Neural progenitor cell (in vitro differentiated cells): ENCODE results near the gene TBL2. TPM values are rescaled to one million over a fixed set of nuclear protein-coding genes. Genes with fewer than 3 reads are reported as not detected.
"Not testable (repeated sequence)": the region's sequence is repeated elsewhere in the genome, so short reads cannot be mapped to it uniquely, and the experiment has no call there.

Source experiments
- DNase-seq: peaks from one replicate; pipeline ENCODE4 v3.0.0-alpha.2; 2016; ENCODE audit warnings: low spot score
- H2AFZ ChIP-seq: fragments of 200-600 bp; sonication (generic); replicated peaks from 2 replicates; pipeline ENCODE4 v1.6.1; 2016; ENCODE audit warnings: antibody characterized with exemption
- H3F3A ChIP-seq: fragments of 200-600 bp; sonication (generic); 2 replicates; pipeline ENCODE4 v1.6.1; 2016; ENCODE audit warnings: antibody characterized with exemption, low read depth
- H3K27ac ChIP-seq: fragments of 200-600 bp; sonication (generic); 2 replicates; pipeline ENCODE4 v1.5.1; 2016; ENCODE audit warnings: mild to moderate bottlenecking
- H3K27me3 ChIP-seq: fragments of 200-600 bp; sonication (generic); 2 replicates; pipeline ENCODE4 v1.6.1; 2016; ENCODE audit warnings: mild to moderate bottlenecking, moderate library complexity
- H3K36me3 ChIP-seq: fragments of 200-600 bp; sonication (generic); 2 replicates; pipeline ENCODE4 v1.5.1; 2016
- H3K4me1 ChIP-seq: fragments of 200-600 bp; sonication (generic); 2 replicates; pipeline ENCODE4 v1.6.1; 2016; ENCODE audit warnings: mixed run types
- H3K4me2 ChIP-seq: fragments of 200-600 bp; sonication (generic); 2 replicates; pipeline ENCODE4 v1.6.1; 2016
- H3K4me3 ChIP-seq: fragments of 200-600 bp; sonication (generic); 2 replicates; pipeline ENCODE4 v1.5.1; 2016
- H3K79me2 ChIP-seq: fragments of 200-600 bp; sonication (generic); 2 replicates; pipeline ENCODE4 v1.6.1; 2016; ENCODE audit warnings: low read depth
- H3K9ac ChIP-seq: fragments of 200-600 bp; sonication (generic); 2 replicates; pipeline ENCODE4 v1.6.1; 2016
- H3K9me3 ChIP-seq: fragments of 200-600 bp; sonication (generic); 2 replicates; pipeline ENCODE4 v1.5.1; 2016; ENCODE audit warnings: low read depth
- H4K20me1 ChIP-seq: fragments of 200-600 bp; sonication (generic); 2 replicates; pipeline ENCODE4 v1.6.1; 2016; ENCODE audit warnings: low read depth
- H3K27ac Mint-ChIP-seq: 3 replicates; pipeline ENCODE4 v1.8.0; 2021; ENCODE audit warnings: mixed read lengths
- H3K27me3 Mint-ChIP-seq: 2 replicates; pipeline ENCODE4 v1.8.0; 2022; ENCODE audit warnings: low read depth, mild to moderate bottlenecking, inconsistent platforms, moderate library complexity, mixed read lengths; ENCODE audit not compliant: insufficient read depth
- H3K36me3 Mint-ChIP-seq: 3 replicates; pipeline ENCODE4 v1.8.0; 2021; ENCODE audit warnings: mixed read lengths
- H3K4me1 Mint-ChIP-seq: 3 replicates; pipeline ENCODE4 v1.8.0; 2021; ENCODE audit warnings: mixed read lengths
- H3K4me3 Mint-ChIP-seq: 3 replicates; pipeline ENCODE4 v1.8.0; 2021; ENCODE audit warnings: mild to moderate bottlenecking, moderate library complexity, mixed read lengths
- H3K9me3 Mint-ChIP-seq: 3 replicates; pipeline ENCODE4 v1.8.0; 2020; ENCODE audit warnings: mixed read lengths
- CTCF ChIP-seq: fragments of 200-600 bp; sonication (generic); IDR thresholded peaks from 2 replicates; pipeline ENCODE4 v1.5.1; 2017; ENCODE audit warnings: antibody characterized with exemption, mild to moderate bottlenecking
- EZH2 ChIP-seq: fragments of 200-600 bp; sonication (generic); IDR thresholded peaks from 2 replicates; pipeline ENCODE4 v1.6.1; 2017; ENCODE audit warnings: antibody characterized with exemption, mild to moderate bottlenecking, moderate library complexity
- EZH2phosphoT487 ChIP-seq: fragments of 200-600 bp; sonication (generic); IDR thresholded peaks from 2 replicates; pipeline ENCODE4 v1.6.1; 2017; ENCODE audit warnings: antibody characterized with exemption
- total RNA-seq: library from RNA; depleted of rRNA; stranded (reverse); fragments of >200 nt; gene quantifications from 2 replicates; pipeline ENCODE4 v1.2.3, GENCODE V29; 2015; ENCODE audit warnings: low replicate concordance

The TBL2 gene
- total RNA-seq, 1 donor from 2014 or later, result 29.0 TPM

GRCh38 chr7:73611017-73611555 is 32.7 kb upstream of the TBL2 start:
- H3K27ac Mint-ChIP-seq, result no peak overlapping the region
- Histone ChIP-seq H3K4me2 (no peak overlapping the region), H3K36me3 (no peaks in the 10 kb centered on the region), H3K4me3 (no peak overlapping the region), H3F3A (no peaks in the 10 kb centered on the region), H3K79me2 (no peaks in the 10 kb centered on the region), H3K9ac (no peak overlapping the region), H4K20me1 (no peaks in the 10 kb centered on the region), H3K27ac (no peak overlapping the region), H3K9me3 (no peaks in the 10 kb centered on the region), H2AFZ (no peak overlapping the region), H3K27me3 (no peaks in the 10 kb centered on the region), H3K4me1 (no peaks in the 10 kb centered on the region)
- no peak overlapping the region for H3K4me3 Mint-ChIP-seq
- H3K9me3 Mint-ChIP-seq, result no peaks in the 10 kb centered on the region
- DNase-seq, result no peak
- H3K36me3 Mint-ChIP-seq, result no peaks in the 10 kb centered on the region
- peaks cover 13% of the 10 kb centered on the region for H3K27me3 Mint-ChIP-seq
- TF ChIP-seq EZH2phosphoT487, result no peak
- no peak for TF ChIP-seq CTCF
- no peak for TF ChIP-seq EZH2
- peaks cover 12% of the 10 kb centered on the region for H3K4me1 Mint-ChIP-seq

GRCh38 chr7:73610105-73610504 is 31.7 kb upstream of the TBL2 start:
- Histone ChIP-seq H3K79me2 (no peaks in the 10 kb centered on the region), H3K4me2 (no peak overlapping the region), H3K9me3 (no peaks in the 10 kb centered on the region), H3K27ac (no peak overlapping the region), H3K36me3 (no peaks in the 10 kb centered on the region), H3K9ac (no peak overlapping the region), H3K4me1 (no peaks in the 10 kb centered on the region), H2AFZ (no peak overlapping the region), H3K27me3 (no peaks in the 10 kb centered on the region), H3F3A (no peaks in the 10 kb centered on the region), H3K4me3 (no peak overlapping the region), H4K20me1 (no peaks in the 10 kb centered on the region)
- Mint-ChIP-seq H3K9me3 (no peaks in the 10 kb centered on the region), H3K27ac (peak overlapping the region; percentile 79), H3K27me3 (peaks cover 12% of the 10 kb centered on the region), H3K36me3 (no peaks in the 10 kb centered on the region), H3K4me3 (no peak overlapping the region), H3K4me1 (peaks cover 12% of the 10 kb centered on the region)
- TF ChIP-seq EZH2phosphoT487 (no peak), EZH2 (no peak), CTCF (no peak)
- no peak for DNase-seq

- Histone ChIP-seq H3K4me2 (peak overlapping the region; percentile 89), H2AFZ (peak overlapping the region; percentile 100)
- not testable (repeated sequence) for H3K9me3 ChIP-seq, DNase-seq, H3K27me3 ChIP-seq, H3K36me3 Mint-ChIP-seq, H3K27ac ChIP-seq, H3K36me3 ChIP-seq, H3K4me3 ChIP-seq, H3K4me1 Mint-ChIP-seq, H3K9ac ChIP-seq, H4K20me1 ChIP-seq, H3K9me3 Mint-ChIP-seq, H3F3A ChIP-seq, H3K79me2 ChIP-seq, H3K27ac Mint-ChIP-seq, H3K4me1 ChIP-seq
- H3K4me3 Mint-ChIP-seq, result peak overlapping the region; percentile 70
- peaks cover 10% of the 10 kb centered on the region for H3K27me3 Mint-ChIP-seq
Observed at GRCh38 chr7:73607692-73607983, 29.3 kb upstream of the TBL2 start.

GRCh38 chr7:73606801-73607691 is 28.7 kb upstream of the TBL2 start:
- peak overlapping the region; percentile 100 for H2AFZ ChIP-seq
- H3K27ac Mint-ChIP-seq, result no peak overlapping the region
- DNase-seq, result peak; percentile 94

More at GRCh38 chr7:73606801-73607691, 28.7 kb upstream of the TBL2 start:
- H3K27ac ChIP-seq, result no peak overlapping the region
- Mint-ChIP-seq H3K36me3 (no peaks in the 10 kb centered on the region), H3K9me3 (no peaks in the 10 kb centered on the region), H3K27me3 (peaks cover 9% of the 10 kb centered on the region), H3K4me3 (peak overlapping the region; percentile 70), H3K4me1 (peaks cover 5% of the 10 kb centered on the region)
- no peak overlapping the region for H3K9ac ChIP-seq
- no peaks in the 10 kb centered on the region for H4K20me1 ChIP-seq
- no peaks in the 10 kb centered on the region for H3K79me2 ChIP-seq
- peaks cover 6% of the 10 kb centered on the region for H3K4me1 ChIP-seq
- TF ChIP-seq EZH2phosphoT487 (no peak), EZH2 (peak; percentile 38), CTCF (no peak)
- H3K9me3 ChIP-seq, result no peaks in the 10 kb centered on the region
- H3F3A ChIP-seq, result no peaks in the 10 kb centered on the region
- H3K4me2 ChIP-seq, result peak overlapping the region; percentile 89
- peak overlapping the region; percentile 54 for H3K4me3 ChIP-seq
- no peaks in the 10 kb centered on the region for H3K36me3 ChIP-seq
- no peaks in the 10 kb centered on the region for H3K27me3 ChIP-seq
